ENCODE measurements around the gene AKNAD1. TPM values are rescaled to one million over a fixed set of nuclear protein-coding genes. Genes with fewer than 3 reads are reported as not detected.
A peak's percentile ranks its signal among the peaks of the same experiment; 100 is the strongest.

Gene AKNAD1
- total and polyA plus RNA-seq, 8 donors = 0.28 to 2.0 (median 0.37) TPM; not detected in 5

DNA sequence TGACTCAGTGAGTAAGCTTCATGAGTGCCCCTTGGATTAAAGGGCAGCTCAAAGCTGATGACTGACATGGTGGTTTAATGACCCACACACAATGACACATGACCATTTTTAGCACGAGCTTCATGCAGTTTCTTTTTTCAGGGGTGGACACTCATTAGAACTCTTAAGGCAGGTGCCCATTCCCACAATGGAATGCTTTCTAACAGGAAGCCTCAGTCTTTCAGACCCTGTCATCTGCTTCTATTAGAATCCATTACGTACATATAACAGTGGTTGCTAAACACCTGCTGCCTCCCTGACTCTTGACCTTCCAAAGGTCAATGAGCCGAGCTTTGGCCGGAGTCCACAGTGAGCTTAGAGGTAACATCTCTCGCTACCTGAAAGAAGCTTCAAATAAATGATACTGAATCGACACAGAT lies 27.4 kb downstream of the AKNAD1 start:
- Histone ChIP-seq H3K36me3 (no peaks in the 10 kb centered on the region), H3K4me1 (peaks cover 0 to 36% (median 21%) of the 10 kb centered on the region in 4 donors), H3K27me3 (no peaks in the 10 kb centered on the region), H3K4me3 (no peak overlapping the region), H3K27ac (peak overlapping the region in 4 of 5 donors; percentile 82 to 86 (median 83)), H3K9me3 (no peaks in the 10 kb centered on the region)
- intact Hi-C loops (cut with DNase I; ENCODE audit: low total_unique reads) = no loop called here
- WGBS, 5 donors = 51 to 69% (median 56%) methylated on average over 6 of the region's 6 CpGs
- TF ChIP-seq POLR2A (IDR thresholded peaks at IDR 0.05) (no peak), POLR2AphosphoS5 (IDR thresholded peaks at IDR 0.05) (no peak), EP300 (IDR thresholded peaks at IDR 0.05) (no peak)
- TF ChIP-seq, protein P1, sequence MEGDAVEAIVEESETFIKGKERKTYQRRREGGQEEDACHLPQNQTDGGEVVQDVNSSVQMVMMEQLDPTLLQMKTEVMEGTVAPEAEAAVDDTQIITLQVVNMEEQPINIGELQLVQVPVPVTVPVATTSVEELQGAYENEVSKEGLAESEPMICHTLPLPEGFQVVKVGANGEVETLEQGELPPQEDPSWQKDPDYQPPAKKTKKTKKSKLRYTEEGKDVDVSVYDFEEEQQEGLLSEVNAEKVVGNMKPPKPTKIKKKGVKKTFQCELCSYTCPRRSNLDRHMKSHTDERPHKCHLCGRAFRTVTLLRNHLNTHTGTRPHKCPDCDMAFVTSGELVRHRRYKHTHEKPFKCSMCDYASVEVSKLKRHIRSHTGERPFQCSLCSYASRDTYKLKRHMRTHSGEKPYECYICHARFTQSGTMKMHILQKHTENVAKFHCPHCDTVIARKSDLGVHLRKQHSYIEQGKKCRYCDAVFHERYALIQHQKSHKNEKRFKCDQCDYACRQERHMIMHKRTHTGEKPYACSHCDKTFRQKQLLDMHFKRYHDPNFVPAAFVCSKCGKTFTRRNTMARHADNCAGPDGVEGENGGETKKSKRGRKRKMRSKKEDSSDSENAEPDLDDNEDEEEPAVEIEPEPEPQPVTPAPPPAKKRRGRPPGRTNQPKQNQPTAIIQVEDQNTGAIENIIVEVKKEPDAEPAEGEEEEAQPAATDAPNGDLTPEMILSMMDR (IDR thresholded peaks at IDR 0.05) = no peak
- DNase-seq = no peak

DNA sequence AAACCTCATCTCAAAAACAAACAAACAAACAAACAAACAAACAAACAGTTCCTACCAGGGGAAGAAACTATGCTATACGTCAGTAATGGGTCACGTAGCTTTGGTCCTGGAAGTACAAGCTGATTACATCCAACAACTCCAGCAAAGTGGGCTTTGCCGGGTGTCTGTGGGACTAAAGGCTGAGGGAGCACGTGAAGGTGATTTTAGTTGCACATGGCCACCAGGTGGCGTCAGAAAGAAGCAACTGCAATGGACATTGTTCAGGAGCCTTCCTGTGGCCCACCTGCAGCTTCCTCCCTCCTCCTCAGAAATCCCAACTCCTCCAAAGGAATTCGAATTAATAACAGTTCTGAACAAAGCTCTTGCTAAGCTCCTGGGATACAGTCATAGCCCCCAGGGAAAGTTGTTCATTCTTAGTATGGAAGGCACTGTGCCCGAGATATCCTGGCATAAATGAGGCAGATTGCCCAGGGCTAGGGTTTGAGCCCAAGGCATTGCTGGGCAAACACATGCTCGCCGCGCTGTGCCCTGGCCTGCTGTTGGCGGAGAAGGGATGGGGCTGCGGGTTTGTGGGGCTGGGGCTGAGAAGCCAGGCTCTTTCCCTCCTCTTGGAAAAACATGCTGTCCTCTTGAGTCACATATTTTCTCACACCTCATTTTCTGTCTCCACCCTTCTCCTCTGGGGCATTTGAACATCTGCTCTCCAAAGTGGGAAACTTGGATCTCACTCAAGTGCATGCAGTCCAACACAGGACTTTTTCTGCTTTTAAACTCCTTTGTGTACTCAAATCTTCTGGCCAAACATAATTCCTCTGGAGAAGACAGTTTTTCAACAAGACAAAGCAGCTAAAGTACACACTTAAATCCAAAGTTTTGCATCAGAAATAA lies 28.6 kb downstream of the AKNAD1 start:
- intact Hi-C loops (cut with DNase I; ENCODE audit: low total_unique reads) = no loop called here
- peaks cover 0 to 36% (median 21%) of the 10 kb centered on the region in 4 donors for H3K4me1 ChIP-seq

DNA sequence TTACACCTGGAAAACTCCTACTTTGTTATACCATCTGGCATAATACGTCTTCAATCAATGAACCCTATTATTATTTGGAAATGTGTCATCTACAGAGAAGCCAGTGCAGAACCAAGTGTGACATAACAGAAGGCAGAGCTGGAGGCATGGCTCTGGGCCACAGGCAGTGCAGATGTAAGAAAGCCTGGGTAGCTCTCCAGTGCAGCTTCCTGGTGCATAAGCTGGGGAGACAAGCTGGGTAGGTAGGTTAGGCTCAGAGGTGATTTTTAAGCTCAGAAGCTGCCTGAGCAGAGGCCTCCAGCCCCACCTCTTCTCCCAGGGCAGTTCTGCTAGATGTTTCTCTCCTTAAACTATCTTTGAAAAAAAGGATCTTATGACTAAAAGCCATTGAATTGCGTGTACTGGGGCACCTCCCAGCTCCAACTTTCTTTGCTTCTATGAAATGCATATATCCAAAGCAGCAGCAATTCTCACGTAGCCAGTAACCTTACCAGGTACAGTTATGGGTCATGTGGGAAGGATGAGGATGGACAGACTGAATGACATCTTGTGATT lies 30.7 kb downstream of the AKNAD1 start:
- no peak for DNase-seq
- H3K27ac ChIP-seq = no peak overlapping the region
- intact Hi-C loops (cut with DNase I; ENCODE audit: low total_unique reads) = no loop called here
- H3K36me3 ChIP-seq = no peaks in the 10 kb centered on the region
- no peaks in the 10 kb centered on the region for H3K9me3 ChIP-seq
- H3K4me3 ChIP-seq = no peak overlapping the region
- H3K27me3 ChIP-seq = no peaks in the 10 kb centered on the region
- WGBS, 5 donors = 67 to 94% (median 82%) methylated on average over 3 of the region's 3 CpGs
- peaks cover 0 to 33% (median 18%) of the 10 kb centered on the region in 4 donors for H3K4me1 ChIP-seq
- TF ChIP-seq POLR2A (IDR thresholded peaks at IDR 0.05) = no peak
- TF ChIP-seq, protein P1 (IDR thresholded peaks at IDR 0.05) = no peak
- TF ChIP-seq EP300 (IDR thresholded peaks at IDR 0.05) = no peak
- no peak for TF ChIP-seq POLR2AphosphoS5 (IDR thresholded peaks at IDR 0.05)

More for the DNA sequence above, 28.6 kb downstream of the AKNAD1 start:
- peak; percentile 8 to 28 (median 14) for TF ChIP-seq POLR2AphosphoS5 (IDR thresholded peaks at IDR 0.05)
- TF ChIP-seq, protein P1 (IDR thresholded peaks at IDR 0.05) = peak in 5 of 7 experiments; percentile 59 to 83 (median 75)
- TF ChIP-seq POLR2A (IDR thresholded peaks at IDR 0.05) = no peak
- Histone ChIP-seq H3K36me3 (no peaks in the 10 kb centered on the region), H3K4me3 (no peak overlapping the region), H3K9me3 (no peaks in the 10 kb centered on the region), H3K27me3 (no peaks in the 10 kb centered on the region), H3K27ac (peak overlapping the region in 4 of 5 donors; percentile 82 to 86 (median 83))
- WGBS, 5 donors = 25 to 35% (median 27%) methylated on average over 11 to 12 of the region's 12 CpGs
- DNase-seq = peak; percentile 79 to 92

DNA sequence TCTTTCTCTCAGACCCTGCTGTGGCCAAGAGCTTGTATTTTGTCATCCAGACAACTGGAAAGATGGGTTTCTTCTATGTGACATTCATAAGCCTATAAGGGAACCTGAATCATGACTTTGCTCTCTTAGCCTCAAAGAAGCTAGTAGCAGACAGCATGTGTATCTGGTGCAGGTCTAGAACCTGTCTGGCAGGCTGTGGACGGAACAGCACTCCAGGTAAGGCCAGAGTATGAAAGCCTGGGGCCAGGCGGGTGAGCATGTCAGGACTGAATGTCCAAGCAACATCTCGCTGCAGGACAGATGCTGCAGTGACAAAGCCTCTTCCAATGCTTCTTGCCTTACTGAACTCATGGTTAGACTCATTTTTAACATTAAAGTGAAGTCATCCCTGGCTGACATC lies 32.8 kb downstream of the AKNAD1 start:
- no peak overlapping the region for H3K4me3 ChIP-seq
- H3K9me3 ChIP-seq = no peaks in the 10 kb centered on the region
- H3K4me1 ChIP-seq = peaks cover 0 to 14% (median 9%) of the 10 kb centered on the region in 4 donors
- no peak for DNase-seq
- WGBS, 5 donors = 83 to 91% (median 87%) methylated on average over 3 of the region's 3 CpGs
- intact Hi-C loops (cut with DNase I; ENCODE audit: low total_unique reads) = no loop called here
- H3K27me3 ChIP-seq = no peaks in the 10 kb centered on the region
- no peaks in the 10 kb centered on the region for H3K36me3 ChIP-seq
- H3K27ac ChIP-seq = no peak overlapping the region
- TF ChIP-seq POLR2AphosphoS5 (IDR thresholded peaks at IDR 0.05) (no peak), POLR2A (IDR thresholded peaks at IDR 0.05) (no peak), EP300 (IDR thresholded peaks at IDR 0.05) (no peak)
- TF ChIP-seq, protein P1 (IDR thresholded peaks at IDR 0.05) = no peak

Data from stomach (tissue), 9 donors.